Neuronal stem cell (in vitro differentiated cells): ENCODE results near the gene PAN2.

ENCODE experiments used
- DNase-seq: peaks from one replicate; pipeline ENCODE4 v3.0.0-alpha.2; 2013; ENCODE audit warnings: low spot score
- H2AFZ ChIP-seq: one replicate; pipeline ENCODE4 v1.6.1; 2013; ENCODE audit warnings: mild to moderate bottlenecking, low read length, inconsistent platforms
- H2AK5ac ChIP-seq: 2 replicates; pipeline ENCODE4 v1.6.1; 2013; ENCODE audit warnings: low read depth, mild to moderate bottlenecking, inconsistent platforms, low read length, moderate library complexity, mixed read lengths
- H2BK120ac ChIP-seq: 2 replicates; pipeline ENCODE4 v1.6.1; 2013; ENCODE audit warnings: low read depth, mild to moderate bottlenecking, inconsistent platforms, low read length, moderate library complexity, mixed read lengths
- H2BK12ac ChIP-seq: one replicate; pipeline ENCODE4 v1.6.1; 2013; ENCODE audit warnings: low read length, inconsistent platforms
- H2BK15ac ChIP-seq: 2 replicates; pipeline ENCODE4 v1.6.1; 2013; ENCODE audit warnings: mild to moderate bottlenecking, low read length, inconsistent platforms, mixed read lengths
- H2BK5ac ChIP-seq: one replicate; pipeline ENCODE4 v1.6.1; 2013; ENCODE audit warnings: inconsistent platforms, mild to moderate bottlenecking, low read length, moderate library complexity
- H3K14ac ChIP-seq: one replicate; pipeline ENCODE4 v1.6.1; 2013; ENCODE audit warnings: low read length, inconsistent platforms
- H3K18ac ChIP-seq: 2 replicates; pipeline ENCODE4 v1.6.1; 2013; ENCODE audit warnings: low read length, inconsistent platforms
- H3K23ac ChIP-seq: 2 replicates; pipeline ENCODE4 v1.6.1; 2013; ENCODE audit warnings: low read depth, mild to moderate bottlenecking, mixed read lengths, low read length, inconsistent platforms; ENCODE audit not compliant: poor library complexity
- H3K27ac ChIP-seq: replicated peaks from 3 replicates; pipeline ENCODE4 v1.5.1; 2013; ENCODE audit warnings: low read length, inconsistent platforms
- H3K27me3 ChIP-seq, 3 experiments: 2 replicates each; pipeline ENCODE4 v1.6.1; 2013; ENCODE audit warnings: low read length in 3 of 3, mild to moderate bottlenecking in 2 of 3, inconsistent platforms in 1 of 3, low read depth in 1 of 3, mixed read lengths in 1 of 3, moderate library complexity in 1 of 3; ENCODE audit not compliant: control insufficient read depth in 3 of 3, insufficient read depth in 3 of 3
- H3K36me3 ChIP-seq, 2 donors: replicated peaks in 1 of 2; 2 replicates each; pipeline ENCODE4 v1.6.1; 2013; ENCODE audit warnings: low read length in 2 of 2; ENCODE audit not compliant: control insufficient read depth in 2 of 2, insufficient read depth in 2 of 2
- H3K4ac ChIP-seq: 2 replicates; pipeline ENCODE4 v1.6.1; 2013; ENCODE audit warnings: inconsistent platforms, mild to moderate bottlenecking, low read length, moderate library complexity
- H3K4me1 ChIP-seq, 2 donors: 1 replicate in 1 of 2; 2 replicates in 1 of 2; pipeline ENCODE4 v1.6.1; 2013; ENCODE audit warnings: low read length in 2 of 2, low read depth in 1 of 2; ENCODE audit not compliant: control insufficient read depth in 2 of 2, insufficient read depth in 1 of 2
- H3K4me2 ChIP-seq: one replicate; pipeline ENCODE4 v1.6.1; 2013; ENCODE audit warnings: mild to moderate bottlenecking, low read length, inconsistent platforms; ENCODE audit not compliant: insufficient read depth, poor library complexity, severe bottlenecking
- H3K4me3 ChIP-seq, 2 donors: 2 replicates each; pipeline ENCODE4 v1.5.1; 2013; ENCODE audit warnings: low read length in 2 of 2, mild to moderate bottlenecking in 2 of 2, inconsistent platforms in 1 of 2, moderate library complexity in 1 of 2
- H3K79me1 ChIP-seq: one replicate; pipeline ENCODE4 v1.6.1; 2013; ENCODE audit warnings: low read depth, mild to moderate bottlenecking, inconsistent platforms, low read length, moderate library complexity
- H3K9ac ChIP-seq: one replicate; pipeline ENCODE4 v1.6.1; 2013; ENCODE audit warnings: mild to moderate bottlenecking, low read depth, low read length, inconsistent platforms; ENCODE audit not compliant: poor library complexity
- H3K9me3 ChIP-seq, 2 donors: replicated peaks in 1 of 2; 2 replicates each; pipeline versions ENCODE3 to v1.6.1; 2013; ENCODE audit warnings: low read length in 2 of 2, mild to moderate bottlenecking in 2 of 2, inconsistent platforms in 1 of 2, low read depth in 1 of 2, mixed read lengths in 1 of 2, moderate library complexity in 1 of 2; ENCODE audit not compliant: control insufficient read depth in 2 of 2, insufficient read depth in 1 of 2
- H4K8ac ChIP-seq: one replicate; pipeline ENCODE4 v1.6.1; 2013; ENCODE audit warnings: low read depth, mild to moderate bottlenecking, inconsistent platforms, low read length, moderate library complexity
- H4K91ac ChIP-seq: one replicate; pipeline ENCODE4 v1.6.1; 2013; ENCODE audit warnings: low read length, low read depth, mild to moderate bottlenecking, inconsistent platforms; ENCODE audit not compliant: poor library complexity
- WGBS, 2 donors: extraction: QIAGEN DNeasy Blood & Tissue Kit; methylation state at CpG; one replicate each; pipeline ENCODE4 v1.1.7; 2013; ENCODE audit warnings: missing lambda C conversion rate in 2 of 2, mixed read lengths in 1 of 2; ENCODE audit not compliant: insufficient read length in 2 of 2, insufficient replicate concordance in 1 of 2; ENCODE audit errors: extremely low coverage in 2 of 2; 5-methylcytosine and 5-hydroxymethylcytosine counted together

The PAN2 gene

DNA sequence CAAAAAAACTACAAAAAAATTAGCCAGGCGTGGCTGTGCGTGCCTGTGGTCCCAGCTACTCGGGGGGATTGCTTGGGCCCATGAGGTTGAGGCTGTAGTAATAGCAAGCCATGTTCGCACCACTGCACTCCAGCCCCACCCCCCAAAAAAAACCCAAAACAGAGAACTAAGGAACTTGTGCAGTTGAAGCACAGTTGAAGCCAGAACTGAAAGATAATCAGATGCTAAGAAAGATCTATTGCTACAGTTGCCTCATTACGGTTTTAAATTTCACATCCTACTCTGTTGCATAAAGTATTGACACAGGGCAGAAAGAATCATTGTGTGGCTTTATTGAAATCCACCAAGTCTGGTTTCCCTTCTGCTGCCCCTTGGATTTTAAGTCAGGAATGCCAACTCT lies 37.5 kb downstream of the PAN2 start:
- H2BK12ac ChIP-seq = no peak overlapping the region
- no peak overlapping the region for H2BK120ac ChIP-seq
- H2AK5ac ChIP-seq = no peak overlapping the region
- H3K14ac ChIP-seq = no peak overlapping the region
- H3K4me3 ChIP-seq = no peak overlapping the region
- no peak overlapping the region for H2BK15ac ChIP-seq
- DNase-seq = no peak
- peaks cover 6 to 10% of the 10 kb centered on the region in 2 donors for H3K4me1 ChIP-seq
- H3K23ac ChIP-seq = no peak overlapping the region
- no peak overlapping the region for H3K18ac ChIP-seq
- H4K91ac ChIP-seq = no peak overlapping the region
- peaks cover 5% of the 10 kb centered on the region for H3K79me1 ChIP-seq
- H3K9me3 ChIP-seq = no peaks in the 10 kb centered on the region
- no peak overlapping the region for H3K4me2 ChIP-seq
- peaks cover 2 to 58% of the 10 kb centered on the region in 2 donors for H3K36me3 ChIP-seq
- H3K27me3 ChIP-seq = no peaks in the 10 kb centered on the region
- H2BK5ac ChIP-seq = no peak overlapping the region
- H4K8ac ChIP-seq = no peak overlapping the region
- H3K9ac ChIP-seq = no peak overlapping the region
- H3K27ac ChIP-seq = no peak overlapping the region
- no peak overlapping the region for H3K4ac ChIP-seq
- H2AFZ ChIP-seq = no peak overlapping the region
- no CpG with 5 or more reads among the region's 5 CpGs for WGBS, 2 donors

GRCh38 chr12:56293795-56294194 lies 40.0 kb downstream of the PAN2 start:
- no peak overlapping the region for H2BK15ac ChIP-seq
- no peak overlapping the region for H3K23ac ChIP-seq
- no peaks in the 10 kb centered on the region for H3K27me3 ChIP-seq
- no peaks in the 10 kb centered on the region for H3K9me3 ChIP-seq
- H2AFZ ChIP-seq = no peak overlapping the region
- no peak overlapping the region for H2BK120ac ChIP-seq
- no peak overlapping the region for H2AK5ac ChIP-seq
- H2BK12ac ChIP-seq = no peak overlapping the region
- no peak overlapping the region for H2BK5ac ChIP-seq
- no peak overlapping the region for H3K18ac ChIP-seq
- H4K91ac ChIP-seq = no peak overlapping the region
- H3K9ac ChIP-seq = no peak overlapping the region
- H3K4ac ChIP-seq = no peak overlapping the region
- no peak overlapping the region for H3K4me2 ChIP-seq
- H3K79me1 ChIP-seq = no peaks in the 10 kb centered on the region
- no peak for DNase-seq
- no peak overlapping the region for H3K27ac ChIP-seq
- no peak overlapping the region for H3K4me3 ChIP-seq
- H3K4me1 ChIP-seq = peaks cover 0 to 3% of the 10 kb centered on the region in 2 donors
- no CpG with 5 or more reads among the region's 5 CpGs for WGBS, 2 donors
- H3K36me3 ChIP-seq = peaks cover 2 to 80% of the 10 kb centered on the region in 2 donors
- no peak overlapping the region for H4K8ac ChIP-seq
- no peak overlapping the region for H3K14ac ChIP-seq

GRCh38 chr12:56288705-56289387 lies 45.0 kb downstream of the PAN2 start:
- Histone ChIP-seq H2AK5ac (no peak overlapping the region), H3K4me3 (no peak overlapping the region), H2BK120ac (no peak overlapping the region), H3K14ac (no peak overlapping the region), H3K23ac (no peak overlapping the region), H3K4me1 (no peaks in the 10 kb centered on the region), H3K9me3 (no peaks in the 10 kb centered on the region), H3K4ac (no peak overlapping the region), H4K91ac (no peak overlapping the region), H4K8ac (no peak overlapping the region), H2AFZ (no peak overlapping the region), H3K36me3 (peaks cover 11 to 73% of the 10 kb centered on the region in 2 donors), H3K27ac (no peak overlapping the region), H3K4me2 (no peak overlapping the region), H3K18ac (no peak overlapping the region), H2BK5ac (no peak overlapping the region), H3K79me1 (no peaks in the 10 kb centered on the region), H3K27me3 (no peaks in the 10 kb centered on the region), H2BK15ac (no peak overlapping the region), H3K9ac (no peak overlapping the region), H2BK12ac (no peak overlapping the region)
- WGBS, 2 donors = no CpG with 5 or more reads among the region's 3 CpGs
- DNase-seq = no peak

DNA sequence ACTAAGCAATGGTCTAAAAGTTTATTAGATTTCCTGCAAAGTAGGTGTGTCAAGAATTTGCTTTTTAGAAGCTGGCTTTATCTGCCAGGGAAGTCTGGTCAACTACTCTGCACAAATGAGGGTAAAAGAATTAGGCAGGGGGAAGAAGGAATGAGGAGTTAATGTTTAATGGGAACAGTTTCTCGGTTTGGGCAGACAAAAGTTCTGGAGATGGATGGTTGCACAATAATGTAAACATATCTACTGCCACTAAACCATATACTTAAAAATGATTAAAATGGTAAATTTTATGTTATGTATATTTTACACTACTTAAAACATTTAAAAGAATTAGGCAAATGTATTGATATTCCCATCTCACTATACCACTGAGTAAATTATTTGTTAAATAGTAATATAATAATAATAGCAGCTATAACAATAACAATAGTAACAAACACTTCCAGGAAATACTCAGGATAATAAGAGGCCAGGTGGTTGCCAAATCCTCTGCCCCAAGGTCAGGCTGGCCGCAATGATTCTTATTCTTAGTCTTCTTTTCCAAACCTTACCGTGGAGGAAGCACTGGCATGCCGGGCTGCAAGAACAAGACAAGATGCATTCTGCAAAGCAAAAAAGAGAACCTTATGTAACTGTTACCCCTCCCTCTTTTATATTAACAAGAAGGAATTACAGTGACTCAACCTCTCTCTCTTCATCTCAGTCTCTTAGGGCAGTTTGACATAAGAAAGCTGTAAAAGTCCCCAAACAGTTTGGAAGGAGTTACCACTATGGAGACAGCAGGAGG lies 47.6 kb downstream of the PAN2 start:
- peaks cover 23 to 84% of the 10 kb centered on the region in 2 donors for H3K36me3 ChIP-seq

More for the DNA sequence above, 47.6 kb downstream of the PAN2 start:
- no peak overlapping the region for H2BK120ac ChIP-seq
- no peak overlapping the region for H3K4me3 ChIP-seq
- no peaks in the 10 kb centered on the region for H3K4me1 ChIP-seq
- H2BK12ac ChIP-seq = no peak overlapping the region
- H4K91ac ChIP-seq = no peak overlapping the region
- H2BK5ac ChIP-seq = no peak overlapping the region
- H3K79me1 ChIP-seq = no peaks in the 10 kb centered on the region
- WGBS, 2 donors = no CpG with 5 or more reads among the region's 4 CpGs
- H3K18ac ChIP-seq = no peak overlapping the region
- H3K27me3 ChIP-seq = no peaks in the 10 kb centered on the region
- H3K27ac ChIP-seq = no peak overlapping the region
- H3K4me2 ChIP-seq = no peak overlapping the region
- H2AFZ ChIP-seq = no peak overlapping the region
- H4K8ac ChIP-seq = no peak overlapping the region
- H3K9me3 ChIP-seq = no peaks in the 10 kb centered on the region
- H2AK5ac ChIP-seq = no peak overlapping the region
- H3K4ac ChIP-seq = no peak overlapping the region
- H3K23ac ChIP-seq = no peak overlapping the region
- no peak overlapping the region for H3K9ac ChIP-seq
- DNase-seq = no peak
- no peak overlapping the region for H2BK15ac ChIP-seq
- H3K14ac ChIP-seq = no peak overlapping the region
